ENCODE results near the gene TFIP11.

TFIP11 gene

DNA sequence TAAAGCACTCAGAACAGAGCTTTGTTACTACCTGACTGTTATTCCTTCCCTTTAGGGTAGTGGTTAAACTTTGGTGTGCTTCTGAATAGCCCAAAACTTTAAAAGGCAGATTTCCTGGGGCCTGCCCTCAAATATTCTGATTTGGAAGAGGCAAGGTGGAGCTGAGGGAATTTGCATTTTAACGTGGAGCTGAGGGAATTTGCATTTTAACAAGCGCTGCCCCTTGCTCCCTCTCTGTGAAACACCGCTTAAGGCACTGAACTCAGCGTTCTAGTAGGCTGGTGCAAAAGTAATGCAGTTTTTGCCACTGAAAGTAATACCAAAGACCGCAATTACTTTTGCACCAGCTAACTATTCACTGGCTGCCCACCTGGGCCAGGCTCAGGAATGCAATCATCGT, 42.7 kb upstream of the TFIP11 start:
- H3K4me3 ChIP-seq (ENCODE audit: low read length): no peak overlapping the region
- no peak for DNase-seq (ENCODE audit: low read depth)
- TF ChIP-seq, protein P1, sequence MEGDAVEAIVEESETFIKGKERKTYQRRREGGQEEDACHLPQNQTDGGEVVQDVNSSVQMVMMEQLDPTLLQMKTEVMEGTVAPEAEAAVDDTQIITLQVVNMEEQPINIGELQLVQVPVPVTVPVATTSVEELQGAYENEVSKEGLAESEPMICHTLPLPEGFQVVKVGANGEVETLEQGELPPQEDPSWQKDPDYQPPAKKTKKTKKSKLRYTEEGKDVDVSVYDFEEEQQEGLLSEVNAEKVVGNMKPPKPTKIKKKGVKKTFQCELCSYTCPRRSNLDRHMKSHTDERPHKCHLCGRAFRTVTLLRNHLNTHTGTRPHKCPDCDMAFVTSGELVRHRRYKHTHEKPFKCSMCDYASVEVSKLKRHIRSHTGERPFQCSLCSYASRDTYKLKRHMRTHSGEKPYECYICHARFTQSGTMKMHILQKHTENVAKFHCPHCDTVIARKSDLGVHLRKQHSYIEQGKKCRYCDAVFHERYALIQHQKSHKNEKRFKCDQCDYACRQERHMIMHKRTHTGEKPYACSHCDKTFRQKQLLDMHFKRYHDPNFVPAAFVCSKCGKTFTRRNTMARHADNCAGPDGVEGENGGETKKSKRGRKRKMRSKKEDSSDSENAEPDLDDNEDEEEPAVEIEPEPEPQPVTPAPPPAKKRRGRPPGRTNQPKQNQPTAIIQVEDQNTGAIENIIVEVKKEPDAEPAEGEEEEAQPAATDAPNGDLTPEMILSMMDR (conservative IDR thresholded peaks at IDR 0.05; ENCODE audit: low read depth, low read length): no peak

DNA sequence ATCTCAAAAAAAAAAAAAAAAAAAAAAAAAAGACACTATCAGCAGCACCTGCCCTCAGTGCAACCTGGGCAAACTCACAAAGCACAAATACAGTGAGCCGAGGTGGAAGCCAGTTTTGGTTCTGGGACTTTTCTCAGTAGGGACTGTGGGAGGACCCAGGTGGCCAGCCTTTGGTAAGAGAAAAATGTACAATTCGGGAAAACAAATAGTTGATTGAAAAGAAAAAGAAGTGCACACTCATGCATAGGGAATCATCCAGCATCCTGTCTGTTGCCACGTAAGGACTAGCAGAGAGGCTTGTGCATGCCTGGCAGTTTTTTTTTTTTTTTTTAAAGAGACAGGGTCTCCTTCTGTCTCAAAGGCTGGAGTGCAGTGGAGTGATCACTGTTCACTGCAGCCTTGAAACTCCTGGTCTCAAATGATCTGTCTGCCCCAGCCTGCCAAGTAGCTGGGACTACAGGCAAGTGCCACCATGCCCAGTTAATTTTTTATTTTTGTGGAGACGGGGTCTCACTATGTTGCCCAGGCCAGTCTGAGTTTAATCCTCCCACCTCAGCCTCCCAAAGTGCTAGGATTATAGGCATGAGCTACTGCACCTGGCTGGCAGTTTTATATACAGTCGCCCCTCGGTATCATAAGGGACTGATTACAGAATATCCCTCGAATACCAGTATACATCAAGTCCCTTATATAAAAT, 40.9 kb upstream of the TFIP11 start:
- peak; percentile 32 for DNase-seq (ENCODE audit: low read depth)
- H3K4me3 ChIP-seq (ENCODE audit: low read length): no peak overlapping the region
- TF ChIP-seq, protein P1 (conservative IDR thresholded peaks at IDR 0.05; ENCODE audit: low read depth, low read length): no peak

- H3K4me3 ChIP-seq (ENCODE audit: low read length): no peak overlapping the region
- DNase-seq (ENCODE audit: low read depth): no peak
- TF ChIP-seq, protein P1 (conservative IDR thresholded peaks at IDR 0.05; ENCODE audit: low read depth, low read length): no peak
Observed at GRCh38 chr22:26552466-26552865, 40.2 kb upstream of the TFIP11 start.

- TF ChIP-seq, protein P1 (conservative IDR thresholded peaks at IDR 0.05; ENCODE audit: low read depth, low read length): no peak
- no peak for DNase-seq (ENCODE audit: low read depth)
- no peak overlapping the region for H3K4me3 ChIP-seq (ENCODE audit: low read length)
Observed at GRCh38 chr22:26551568-26551967, 39.3 kb upstream of the TFIP11 start.

DNA sequence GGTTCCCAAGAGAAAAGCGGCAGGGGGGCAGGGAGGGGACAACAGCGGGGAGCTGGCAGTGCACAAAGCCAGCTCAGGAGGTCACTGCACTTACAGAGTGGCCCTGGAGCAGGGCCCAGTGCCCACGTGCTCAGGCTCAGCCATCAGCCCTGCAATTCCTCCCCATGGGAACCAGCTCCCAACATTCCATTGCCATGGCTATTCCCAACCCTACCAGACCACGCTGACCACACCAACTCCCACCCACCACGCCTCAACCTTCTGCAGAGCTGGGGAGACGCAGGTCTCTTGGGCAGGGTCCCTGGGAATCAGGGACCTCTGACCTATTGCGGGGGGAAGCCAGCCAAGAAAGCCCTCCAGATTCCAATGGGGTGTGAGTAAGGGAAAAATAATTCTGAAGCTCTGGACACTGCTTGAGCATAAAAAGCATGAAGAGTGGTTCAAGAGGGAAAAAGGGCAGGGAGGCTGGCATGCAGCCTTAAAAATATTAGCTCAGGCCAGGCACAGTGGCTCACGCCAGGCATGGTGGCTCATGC, 38.3 kb upstream of the TFIP11 start:
- TF ChIP-seq, protein P1 (conservative IDR thresholded peaks at IDR 0.05; ENCODE audit: low read depth, low read length): no peak
- H3K4me3 ChIP-seq (ENCODE audit: low read length): no peak overlapping the region
- DNase-seq (ENCODE audit: low read depth): peak; percentile 83

GRCh38 chr22:26549902-26550497, 37.7 kb upstream of the TFIP11 start:
- TF ChIP-seq, protein P1 (conservative IDR thresholded peaks at IDR 0.05; ENCODE audit: low read depth, low read length): no peak
- H3K4me3 ChIP-seq (ENCODE audit: low read length): no peak overlapping the region
- no peak for DNase-seq (ENCODE audit: low read depth)

DNA sequence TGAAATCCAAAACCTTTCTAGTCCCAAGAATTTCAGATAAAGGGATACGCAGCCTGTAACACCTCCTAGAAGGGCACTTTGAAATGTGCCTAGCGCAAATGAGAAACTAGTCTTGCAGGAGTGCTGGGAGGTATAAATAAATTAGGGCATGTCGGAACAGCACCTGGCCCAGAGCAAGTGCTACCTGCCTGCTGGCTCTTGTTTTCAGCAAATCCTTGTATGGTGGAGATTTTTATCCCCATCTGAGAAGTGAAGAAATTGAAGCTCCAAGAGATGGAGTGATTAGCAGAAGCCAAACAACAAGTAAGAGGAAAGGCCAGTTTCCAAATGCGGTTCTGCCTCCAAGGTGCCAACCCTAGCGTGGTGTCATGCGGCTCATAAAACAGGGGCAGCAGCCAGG, 36.7 kb upstream of the TFIP11 start:
- H3K4me3 ChIP-seq (ENCODE audit: low read length): no peak overlapping the region
- TF ChIP-seq, protein P1 (conservative IDR thresholded peaks at IDR 0.05; ENCODE audit: low read depth, low read length): no peak
- no peak for DNase-seq (ENCODE audit: low read depth)

All from retinal pigment epithelial cell (primary cell).